CD4-positive, alpha-beta T cell treated with Interleukin-21 for 1 hour (primary cell): Measurements from ENCODE around the gene MS4A12.
"Not testable (repeated sequence)": the region's sequence is repeated elsewhere in the genome, so short reads cannot be mapped to it uniquely, and the experiment has no call there.

Experiments used
- DNase-seq: peaks from one replicate; pipeline ENCODE4 v3.0.0-alpha.2; 2020

Gene MS4A12

DNA sequence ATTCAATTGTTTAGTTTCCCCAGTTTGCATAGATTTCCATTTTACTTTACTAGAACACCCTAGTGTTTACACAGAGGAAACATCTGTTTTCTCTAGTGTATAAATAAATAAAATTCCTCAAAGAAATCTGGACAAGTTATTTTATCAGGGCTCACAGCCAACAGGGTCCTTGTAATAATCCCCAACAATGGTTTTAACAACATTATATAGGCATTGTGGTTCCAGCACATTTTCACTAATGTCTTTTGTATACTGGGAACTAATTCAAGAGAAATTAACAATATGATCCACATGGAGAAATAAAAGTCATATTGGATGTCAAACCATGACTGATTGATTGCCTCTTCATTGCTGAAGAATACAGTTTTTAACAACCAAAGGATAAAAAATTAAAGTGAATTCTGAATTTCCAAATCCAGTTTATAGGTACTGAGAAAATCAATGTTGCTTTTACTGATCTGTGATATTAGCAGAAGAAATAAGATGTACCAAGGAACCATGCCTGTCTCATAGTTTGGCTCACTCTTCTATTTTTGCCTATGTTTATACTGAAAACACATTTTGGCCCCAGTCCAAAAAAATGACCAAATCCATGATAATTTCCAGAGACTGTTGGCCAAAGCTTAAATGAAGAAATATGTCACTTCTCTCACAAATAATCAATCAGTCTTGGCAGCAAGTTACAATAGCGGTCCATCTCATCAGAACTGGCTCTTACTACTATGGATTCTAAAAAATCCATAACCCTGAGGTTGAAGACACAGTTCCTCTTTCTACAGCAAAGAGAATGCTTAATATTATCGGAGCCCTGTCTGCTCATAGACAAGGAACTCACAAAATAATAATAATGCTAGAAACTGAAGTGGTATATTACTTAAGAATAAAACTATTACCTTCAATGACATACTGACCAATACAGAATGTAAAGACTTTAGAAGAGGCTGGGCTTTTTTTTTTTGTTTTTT is 21.2 kb downstream of the MS4A12 start:
- no peak for DNase-seq

DNA sequence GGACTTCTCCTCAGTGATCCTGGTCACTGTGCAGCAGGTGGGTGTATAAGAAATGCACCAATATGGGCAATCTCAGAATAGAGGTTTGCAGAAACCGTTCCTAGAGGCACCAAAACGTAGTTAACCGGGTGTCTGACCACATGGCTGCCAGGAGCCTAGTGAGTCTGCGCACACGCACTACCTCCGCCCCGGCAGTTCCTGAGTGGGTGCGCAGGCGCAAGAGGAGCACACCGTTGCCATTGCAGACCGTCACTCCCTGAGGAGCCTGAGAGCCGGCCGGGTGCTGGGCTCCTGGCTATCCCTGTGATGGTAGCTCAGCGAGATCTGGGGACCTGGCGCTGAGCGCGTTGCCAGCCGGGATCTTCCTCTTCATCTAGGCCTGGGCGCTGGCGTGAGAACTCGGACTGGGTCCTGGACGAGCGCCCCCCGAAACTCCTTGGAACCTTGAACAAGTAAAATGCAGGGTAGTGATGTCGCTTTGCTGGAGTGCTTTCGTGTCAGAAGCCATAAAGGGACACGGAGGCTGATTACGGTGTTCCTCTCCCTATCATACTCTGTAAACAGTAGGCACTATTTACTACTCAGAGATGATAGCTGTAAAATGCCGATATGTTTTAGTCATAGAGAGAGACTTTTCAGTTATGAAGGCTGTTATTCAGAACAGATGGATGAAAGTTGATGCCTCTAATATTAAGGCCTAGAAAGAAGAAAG is 22.7 kb downstream of the MS4A12 start, which contains the start of gene MS4A13:
TSS of gene MS4A13 (plus strand) at position 249 of the 712 bp plus-strand sequence. CDS start 2,692 bp downstream, outside the sequence.
- DNase-seq = no peak

DNA sequence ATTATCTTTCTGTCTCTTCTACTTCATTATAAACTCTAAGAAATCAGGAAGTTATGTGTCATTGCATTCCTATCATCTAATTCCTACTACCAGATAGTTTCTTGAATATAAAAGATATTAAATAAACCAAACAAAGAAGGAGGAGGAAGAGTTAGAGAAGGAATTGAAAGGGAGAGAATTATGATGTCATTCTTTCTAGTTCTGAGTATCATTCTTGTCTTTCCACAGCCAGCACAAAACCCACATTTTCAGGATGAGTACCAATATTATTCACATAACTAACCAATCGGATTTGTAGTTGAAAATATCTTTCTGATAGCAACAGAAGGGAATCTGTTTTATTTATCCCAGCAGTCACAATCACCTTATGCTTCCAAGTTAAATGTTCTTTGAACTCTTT is 35.9 kb downstream of the MS4A12 start:
- no peak for DNase-seq

DNA sequence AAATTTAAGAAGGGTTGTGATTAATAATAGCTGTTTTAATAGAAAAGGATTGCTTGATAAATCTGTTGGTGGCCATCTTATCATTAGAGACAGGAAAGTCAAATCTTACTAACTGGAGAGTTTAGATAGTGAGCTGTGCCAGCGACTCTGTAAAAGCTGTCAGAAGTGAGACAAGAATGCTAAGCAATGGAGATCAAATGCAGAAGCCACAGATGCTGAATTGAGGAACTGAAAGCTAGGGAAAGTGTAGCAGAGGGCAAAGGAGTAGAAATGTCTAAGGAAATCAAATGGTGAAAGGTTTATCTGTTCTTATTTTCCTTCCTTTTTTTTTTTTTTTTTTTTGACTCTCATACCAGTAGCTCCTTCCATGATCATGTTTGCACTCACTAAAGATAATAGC is 36.4 kb downstream of the MS4A12 start:
- DNase-seq = no peak

DNA sequence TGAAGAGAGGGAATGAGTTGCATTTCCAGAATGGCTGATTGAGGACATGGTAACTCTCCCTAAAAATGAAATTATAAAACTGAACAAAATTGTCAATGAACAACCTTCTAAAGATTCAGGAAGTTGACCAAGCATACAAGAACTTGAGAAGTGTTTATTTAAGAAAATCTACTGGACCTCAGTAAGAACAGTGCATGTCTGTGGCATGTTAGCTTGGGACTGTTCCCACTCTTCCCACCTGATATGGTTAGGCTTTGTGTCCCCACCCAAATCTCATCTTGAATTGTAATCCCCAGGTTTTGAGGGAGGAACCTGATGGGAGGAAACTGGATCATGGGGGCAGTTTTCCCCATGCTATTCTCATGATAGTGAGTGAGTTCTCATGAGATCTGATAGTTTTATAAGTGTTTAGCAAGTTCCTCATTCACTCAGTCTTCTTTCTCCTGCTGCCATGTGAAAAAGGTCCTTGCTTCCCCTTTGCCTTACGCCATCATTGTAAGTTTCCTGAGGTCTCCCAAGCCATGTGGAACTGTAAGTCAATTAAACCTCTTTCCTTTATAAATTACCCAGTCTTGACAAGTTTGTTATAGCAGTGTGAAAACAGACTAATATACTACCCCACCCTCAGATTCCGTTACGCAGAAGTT is 38.0 kb downstream of the MS4A12 start:
- DNase-seq = no peak

DNA sequence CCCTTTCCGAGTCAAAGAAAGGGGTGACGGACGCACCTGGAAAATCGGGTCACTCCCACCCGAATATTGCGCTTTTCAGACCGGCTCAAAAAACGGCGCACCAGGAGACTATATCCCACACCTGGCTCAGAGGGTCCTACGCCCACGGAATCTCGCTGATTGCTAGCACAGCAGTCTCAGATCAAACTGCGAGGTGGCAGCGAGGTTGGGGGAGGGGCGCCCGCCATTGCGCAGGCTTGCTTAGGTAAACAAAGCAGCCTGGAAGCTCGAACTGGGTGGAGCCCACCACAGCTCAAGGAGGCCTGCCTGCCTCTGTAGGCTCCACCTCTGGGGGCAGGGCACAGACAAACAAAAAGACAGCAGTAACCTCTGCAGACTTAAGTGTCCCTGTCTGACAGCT is 39.8 kb downstream of the MS4A12 start:
- DNase-seq = not testable (repeated sequence)

DNA sequence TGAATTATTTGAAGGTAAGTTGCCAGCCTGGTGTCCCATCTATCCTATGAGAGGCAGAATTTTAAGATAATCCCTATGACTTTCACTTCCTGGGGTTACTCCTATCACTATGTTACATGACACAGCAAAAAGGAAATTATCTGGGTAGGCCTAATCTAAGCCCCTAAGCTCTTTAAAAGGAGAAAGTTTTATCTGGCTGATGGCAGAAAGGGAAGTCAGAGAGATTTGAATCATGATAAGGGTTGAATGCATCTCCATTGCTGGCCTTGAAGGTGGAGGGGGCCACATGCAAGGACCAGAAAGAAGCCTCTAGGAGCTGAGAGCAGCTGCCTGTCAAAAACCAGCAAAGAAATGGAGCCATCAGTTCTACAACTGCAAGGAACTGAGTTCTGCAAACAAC is 46.0 kb downstream of the MS4A12 start:
- not testable (repeated sequence) for DNase-seq

DNA sequence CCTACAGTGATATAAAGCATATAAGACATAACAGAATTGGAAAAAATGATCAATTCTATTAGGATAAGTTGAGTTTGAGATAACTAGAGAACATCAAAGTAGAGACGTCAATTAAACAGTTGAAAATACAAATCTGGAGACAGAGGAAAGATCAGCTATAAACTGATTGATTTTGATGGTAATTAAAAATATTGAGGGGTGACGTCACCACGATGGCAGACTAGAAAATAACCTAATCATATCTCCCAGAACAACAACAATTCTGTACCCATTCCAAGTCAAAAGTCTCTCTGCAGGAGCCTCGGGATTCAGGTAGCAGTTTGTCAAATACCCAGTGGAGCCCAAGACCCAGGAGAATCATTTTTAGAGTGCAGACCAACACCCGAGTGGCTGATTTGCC is 51.5 kb downstream of the MS4A12 start:
- no peak for DNase-seq
